Measurements from ENCODE around the gene KRT82.

DNA sequence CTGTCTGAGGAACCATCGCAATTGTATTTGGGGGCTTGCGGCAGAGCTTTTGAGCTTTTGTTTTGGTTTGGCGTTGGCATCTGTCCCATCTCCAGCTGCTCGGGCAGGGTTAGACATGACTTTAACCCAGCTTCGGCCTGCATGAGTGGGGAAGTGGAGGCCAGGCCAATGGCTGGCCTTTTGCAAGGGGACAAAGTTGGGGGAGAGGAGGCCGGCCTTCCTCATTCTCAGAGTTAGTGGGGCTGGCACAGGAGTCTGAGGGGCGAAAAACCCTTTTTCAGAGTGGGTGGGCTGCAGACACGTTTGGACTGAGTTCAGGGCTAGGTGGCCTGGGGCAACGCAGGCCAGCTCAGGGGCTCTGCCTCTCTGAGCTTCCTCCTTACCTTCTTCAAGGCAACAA lies 5.2 kb downstream of the KRT82 start:
- TF ChIP-seq EZH2phosphoT487 (IDR thresholded peaks at IDR 0.05; ENCODE audit: low read length), result no peak
- TF ChIP-seq, protein P1, sequence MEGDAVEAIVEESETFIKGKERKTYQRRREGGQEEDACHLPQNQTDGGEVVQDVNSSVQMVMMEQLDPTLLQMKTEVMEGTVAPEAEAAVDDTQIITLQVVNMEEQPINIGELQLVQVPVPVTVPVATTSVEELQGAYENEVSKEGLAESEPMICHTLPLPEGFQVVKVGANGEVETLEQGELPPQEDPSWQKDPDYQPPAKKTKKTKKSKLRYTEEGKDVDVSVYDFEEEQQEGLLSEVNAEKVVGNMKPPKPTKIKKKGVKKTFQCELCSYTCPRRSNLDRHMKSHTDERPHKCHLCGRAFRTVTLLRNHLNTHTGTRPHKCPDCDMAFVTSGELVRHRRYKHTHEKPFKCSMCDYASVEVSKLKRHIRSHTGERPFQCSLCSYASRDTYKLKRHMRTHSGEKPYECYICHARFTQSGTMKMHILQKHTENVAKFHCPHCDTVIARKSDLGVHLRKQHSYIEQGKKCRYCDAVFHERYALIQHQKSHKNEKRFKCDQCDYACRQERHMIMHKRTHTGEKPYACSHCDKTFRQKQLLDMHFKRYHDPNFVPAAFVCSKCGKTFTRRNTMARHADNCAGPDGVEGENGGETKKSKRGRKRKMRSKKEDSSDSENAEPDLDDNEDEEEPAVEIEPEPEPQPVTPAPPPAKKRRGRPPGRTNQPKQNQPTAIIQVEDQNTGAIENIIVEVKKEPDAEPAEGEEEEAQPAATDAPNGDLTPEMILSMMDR (IDR thresholded peaks at IDR 0.05; ENCODE audit: low read length), result no peak
